HUES48 (cell line): Measurements from ENCODE around the gene GNB3.

ENCODE experiments used
- H3K27ac ChIP-seq: one replicate; pipeline ENCODE4 v1.7.0; 2013; ENCODE audit warnings: low read depth, low read length, inconsistent platforms
- H3K27me3 ChIP-seq: 2 replicates; pipeline ENCODE4 v1.6.1; 2013; ENCODE audit warnings: mild to moderate bottlenecking, low read length; ENCODE audit not compliant: control insufficient read depth, insufficient read depth
- H3K36me3 ChIP-seq: 2 replicates; pipeline ENCODE4 v1.6.1; 2013; ENCODE audit warnings: low read length; ENCODE audit not compliant: control insufficient read depth, insufficient read depth
- H3K4me1 ChIP-seq: 2 replicates; pipeline ENCODE4 v1.6.1; 2013; ENCODE audit warnings: mild to moderate bottlenecking, low read length; ENCODE audit not compliant: control insufficient read depth, insufficient read depth
- H3K4me3 ChIP-seq: 2 replicates; pipeline ENCODE4 v1.5.1; 2013; ENCODE audit warnings: mild to moderate bottlenecking, low read depth, low read length
- H3K9ac ChIP-seq: 2 replicates; pipeline ENCODE4 v1.6.1; 2013; ENCODE audit warnings: mild to moderate bottlenecking, low read depth, low read length, moderate library complexity
- H3K9me3 ChIP-seq: 2 replicates; pipeline ENCODE4 v1.6.1; 2013; ENCODE audit warnings: low read length; ENCODE audit not compliant: control insufficient read depth, insufficient read depth

The GNB3 gene

GRCh38 chr12:6839482-6840201 is 1.1 kb upstream of the GNB3 start:
- peaks cover 72% of the 10 kb centered on the region for H3K36me3 ChIP-seq
- H3K4me1 ChIP-seq, result peaks cover 4% of the 10 kb centered on the region; the same call in 1 of the 2 replicates
- no peaks in the 10 kb centered on the region for H3K9me3 ChIP-seq
- no peaks in the 10 kb centered on the region for H3K27me3 ChIP-seq
- H3K4me3 ChIP-seq, result no peak overlapping the region
- H3K27ac ChIP-seq, result peak overlapping the region; percentile 15
- no peak overlapping the region for H3K9ac ChIP-seq

GRCh38 chr12:6840330-6840729 is 395 bp upstream of the GNB3 start:
- Histone ChIP-seq H3K9ac (no peak overlapping the region), H3K27me3 (no peaks in the 10 kb centered on the region), H3K27ac (no peak overlapping the region), H3K9me3 (no peaks in the 10 kb centered on the region), H3K4me3 (no peak overlapping the region), H3K36me3 (peaks cover 79% of the 10 kb centered on the region), H3K4me1 (peaks cover 4% of the 10 kb centered on the region; the same call in 1 of the 2 replicates)

- no peaks in the 10 kb centered on the region for H3K9me3 ChIP-seq
- H3K27ac ChIP-seq, result no peak overlapping the region
- H3K36me3 ChIP-seq, result peaks cover 84% of the 10 kb centered on the region
- no peak overlapping the region for H3K4me3 ChIP-seq
- no peak overlapping the region for H3K9ac ChIP-seq
- H3K4me1 ChIP-seq, result peaks cover 4% of the 10 kb centered on the region; the same call in 1 of the 2 replicates
- no peaks in the 10 kb centered on the region for H3K27me3 ChIP-seq
Measured at GRCh38 chr12:6842075-6842474, 1.4 kb downstream of the GNB3 start.

- H3K27me3 ChIP-seq, result no peaks in the 10 kb centered on the region
- peaks cover 4% of the 10 kb centered on the region; the same call in 1 of the 2 replicates for H3K4me1 ChIP-seq
- peaks cover 82% of the 10 kb centered on the region for H3K36me3 ChIP-seq
- H3K9ac ChIP-seq, result no peak overlapping the region
- no peak overlapping the region for H3K4me3 ChIP-seq
- no peak overlapping the region for H3K27ac ChIP-seq
- no peaks in the 10 kb centered on the region for H3K9me3 ChIP-seq
Measured at GRCh38 chr12:6843118-6843902, 2.6 kb downstream of the GNB3 start.

GRCh38 chr12:6845395-6845794 is 4.7 kb downstream of the GNB3 start:
- Histone ChIP-seq H3K9ac (no peak overlapping the region), H3K27ac (no peak overlapping the region), H3K36me3 (peaks cover 77% of the 10 kb centered on the region), H3K4me1 (no peaks in the 10 kb centered on the region), H3K4me3 (no peak overlapping the region), H3K27me3 (no peaks in the 10 kb centered on the region), H3K9me3 (no peaks in the 10 kb centered on the region)

- no peaks in the 10 kb centered on the region for H3K9me3 ChIP-seq
Measured at GRCh38 chr12:6846316-6846869, 5.7 kb downstream of the GNB3 start.

GRCh38 chr12:6847676-6848075 is 7.0 kb downstream of the GNB3 start:
- Histone ChIP-seq H3K4me1 (no peaks in the 10 kb centered on the region), H3K27me3 (no peaks in the 10 kb centered on the region), H3K9ac (no peak overlapping the region), H3K4me3 (no peak overlapping the region), H3K36me3 (peaks cover 65% of the 10 kb centered on the region), H3K27ac (no peak overlapping the region), H3K9me3 (no peaks in the 10 kb centered on the region)

More at GRCh38 chr12:6846316-6846869, 5.7 kb downstream of the GNB3 start:
- no peak overlapping the region for H3K9ac ChIP-seq
- no peaks in the 10 kb centered on the region for H3K27me3 ChIP-seq
- H3K4me1 ChIP-seq, result no peaks in the 10 kb centered on the region
- H3K4me3 ChIP-seq, result no peak overlapping the region
- H3K36me3 ChIP-seq, result peaks cover 77% of the 10 kb centered on the region
- H3K27ac ChIP-seq, result no peak overlapping the region

- Histone ChIP-seq H3K27me3 (no peaks in the 10 kb centered on the region), H3K36me3 (peaks cover 52% of the 10 kb centered on the region), H3K4me3 (no peak overlapping the region), H3K4me1 (peaks cover 10% of the 10 kb centered on the region), H3K27ac (no peak overlapping the region), H3K9ac (no peak overlapping the region), H3K9me3 (no peaks in the 10 kb centered on the region)
Measured at GRCh38 chr12:6849427-6849826, 8.7 kb downstream of the GNB3 start.

- Histone ChIP-seq H3K9me3 (no peaks in the 10 kb centered on the region), H3K9ac (no peak overlapping the region), H3K4me1 (peaks cover 10% of the 10 kb centered on the region), H3K27ac (no peak overlapping the region), H3K4me3 (peak overlapping the region; percentile 88), H3K36me3 (peaks cover 48% of the 10 kb centered on the region), H3K27me3 (no peaks in the 10 kb centered on the region)
Measured at GRCh38 chr12:6849976-6850560, 9.3 kb downstream of the GNB3 start.

- Histone ChIP-seq H3K27ac (peak overlapping the region; percentile 55), H3K4me1 (peaks cover 10% of the 10 kb centered on the region), H3K9ac (peak overlapping the region; percentile 56), H3K4me3 (peak overlapping the region; percentile 88), H3K9me3 (no peaks in the 10 kb centered on the region), H3K36me3 (peaks cover 47% of the 10 kb centered on the region), H3K27me3 (no peaks in the 10 kb centered on the region)
Measured at GRCh38 chr12:6850796-6851152, 10.0 kb downstream of the GNB3 start.
